HG03175 (cell line): ENCODE measurements around the gene GPR63.

ENCODE experiments used
- ATAC-seq: cut with Tn5 transposase; IDR thresholded peaks from one replicate; pipeline ENCODE4 v1.9.1; 2021; ENCODE audit warnings: mild to moderate bottlenecking, moderate library complexity; ENCODE audit not compliant: unreplicated experiment

GPR63 gene

DNA sequence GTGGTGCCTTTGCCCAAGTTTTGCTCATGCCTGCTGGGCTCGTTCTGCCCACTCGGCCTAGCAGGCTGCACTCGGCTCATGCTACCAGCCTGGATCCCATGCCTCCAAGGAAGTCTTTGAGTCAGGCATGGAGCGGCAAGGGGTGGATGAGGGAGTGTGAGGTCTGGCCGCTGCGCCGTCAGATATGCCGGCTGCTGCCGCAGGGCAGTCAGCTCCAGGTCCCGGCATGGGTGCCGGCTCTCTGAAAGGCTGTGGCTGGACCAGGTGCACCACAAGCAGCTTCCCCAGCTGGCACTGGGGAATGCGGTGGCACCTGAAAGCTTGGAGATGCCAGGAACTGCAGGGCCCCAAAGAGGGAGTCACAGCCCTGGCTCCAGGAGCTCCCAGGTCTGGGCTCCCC lies 75.5 kb downstream of the GPR63 start:
- no peak for ATAC-seq

DNA sequence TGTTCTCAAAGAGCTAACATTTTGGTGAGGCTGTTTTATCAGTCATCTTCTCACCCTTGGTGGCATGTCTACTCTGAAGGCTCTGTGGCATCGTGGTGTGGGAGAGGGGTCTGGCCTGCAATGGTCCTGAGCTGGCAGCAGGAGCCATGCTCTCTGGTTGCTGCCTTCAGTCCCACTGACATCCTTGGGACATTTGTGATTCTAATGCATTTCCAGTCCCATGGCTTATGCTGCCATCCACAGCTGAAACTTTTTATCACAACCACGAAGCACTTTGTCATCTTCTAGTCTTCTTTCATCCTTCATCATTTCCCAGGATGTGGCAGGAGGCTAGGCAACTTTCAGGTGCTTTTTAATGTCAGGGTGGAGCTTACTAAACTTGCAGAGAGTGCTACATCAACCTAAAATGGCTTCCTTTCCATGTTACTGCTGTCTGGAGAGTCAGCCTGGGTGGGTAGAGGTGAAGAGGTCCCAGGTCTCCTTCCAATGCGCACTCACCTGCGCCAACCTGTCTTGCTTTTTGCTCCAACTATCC lies 77.1 kb downstream of the GPR63 start:
- no peak for ATAC-seq

DNA sequence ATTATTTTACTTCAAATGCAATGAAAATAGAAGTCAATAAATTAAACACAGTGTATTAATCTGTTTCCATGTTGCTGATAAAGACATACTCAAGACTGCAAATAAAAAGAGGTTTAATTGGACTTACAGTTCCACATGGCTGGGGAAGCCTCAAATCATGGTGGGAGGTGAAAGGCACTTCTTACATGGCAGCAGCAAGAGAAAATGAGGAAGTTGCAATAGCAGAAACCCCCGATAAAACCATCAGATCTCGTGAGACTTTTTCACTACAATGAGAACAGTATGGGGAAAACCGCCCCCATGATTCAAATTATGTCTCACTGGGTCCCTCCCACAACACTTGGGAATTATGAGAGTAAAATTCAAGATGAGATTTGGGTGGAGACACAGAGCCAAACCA lies 82.2 kb downstream of the GPR63 start:
- no peak for ATAC-seq

DNA sequence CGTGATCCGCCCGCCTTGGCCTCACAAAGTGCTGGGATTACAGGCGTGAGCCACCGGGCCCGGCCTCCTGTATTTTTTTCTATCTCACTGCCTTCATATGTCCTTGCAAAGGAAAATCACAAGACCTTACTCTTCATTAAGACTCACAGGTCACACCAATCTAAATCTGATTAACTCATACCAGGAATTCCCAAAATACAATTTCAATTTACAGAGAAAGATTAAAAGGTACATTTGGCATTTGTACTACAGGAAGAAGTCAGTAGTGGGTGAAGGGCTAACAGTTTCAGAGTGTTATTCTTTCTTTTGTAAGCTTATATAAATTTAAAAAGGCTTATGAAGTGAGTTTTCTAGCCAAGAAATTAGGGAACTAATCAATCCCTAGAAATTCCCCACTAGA lies 87.4 kb downstream of the GPR63 start:
- no peak for ATAC-seq
